PC-3 (cell line): ENCODE results near the gene ATP5PD. TPM values are rescaled to one million over a fixed set of nuclear protein-coding genes. Genes with fewer than 3 reads are reported as not detected.
"Not testable (repeated sequence)": the region's sequence is repeated elsewhere in the genome, so short reads cannot be mapped to it uniquely, and the experiment has no call there.

Experiments
- ATAC-seq: fragments of 200-7000 bp; cut with Tn5 transposase; 2 replicates; pipeline ENCODE4 v1.9.1; 2020; ENCODE audit warnings: mild to moderate bottlenecking, moderate library complexity
- BruUV-seq: library from RNA; stranded (reverse); fragments of 400-500 nt; replicated peaks from 2 replicates; lab custom pipeline; 2021; lab: Mats Ljungman, UMichigan
- CTCF ChIA-PET: fragments of 300-600 bp; sonication (Branson Sonifier 250); formaldehyde crosslinking; loops from one replicate; lab custom pipeline; 2022; ENCODE audit warnings: antibody characterized with exemption; lab: Charles Lee
- POLR2A ChIA-PET: fragments of 300-600 bp; sonication (Branson Sonifier 250); formaldehyde crosslinking; loops from one replicate; lab custom pipeline; 2022; ENCODE audit warnings: antibody characterized with exemption; ENCODE audit not compliant: unreplicated experiment; lab: Charles Lee
- DNase-seq: peaks from one replicate; pipeline ENCODE4 v3.0.0-alpha.2; 2015
- H2AFZ ChIP-seq: fragments of 300-600 bp; sonication (generic); 2 replicates; pipeline ENCODE4 v1.6.0; 2016; ENCODE audit warnings: antibody characterized with exemption, low read length
- H3F3A ChIP-seq: fragments of 300-600 bp; sonication (generic); one replicate; pipeline ENCODE4 v1.6.0; 2017; ENCODE audit warnings: antibody characterized with exemption, low read length, control low read depth, mild to moderate bottlenecking; ENCODE audit not compliant: unreplicated experiment
- H3K27ac ChIP-seq: fragments of 300-600 bp; sonication (generic); 2 replicates; pipeline ENCODE4 v1.5.1; 2016; ENCODE audit warnings: mild to moderate bottlenecking, low read length
- H3K27me3 ChIP-seq: fragments of 300-600 bp; sonication (generic); 2 replicates; pipeline ENCODE4 v1.6.1; 2016; ENCODE audit warnings: low read length, mixed read lengths
- H3K36me3 ChIP-seq: fragments of 300-600 bp; sonication (generic); 2 replicates; pipeline ENCODE4 v1.6.1; 2016; ENCODE audit warnings: low read depth, mixed run types, low read length, mixed read lengths
- H3K4me1 ChIP-seq: fragments of 300-600 bp; sonication (generic); 2 replicates; pipeline ENCODE4 v1.5.1; 2016; ENCODE audit warnings: low read length; ENCODE audit not compliant: insufficient read depth
- H3K4me2 ChIP-seq: fragments of 300-600 bp; sonication (generic); 2 replicates; pipeline ENCODE4 v1.6.0; 2016; ENCODE audit warnings: low read length
- H3K4me3 ChIP-seq: fragments of 300-600 bp; sonication (generic); 2 replicates; pipeline ENCODE4 v1.5.1; 2016; ENCODE audit warnings: mild to moderate bottlenecking, low read length, mixed read lengths
- H3K79me2 ChIP-seq: fragments of 300-600 bp; sonication (generic); 2 replicates; pipeline ENCODE4 v1.6.1; 2017; ENCODE audit warnings: low read length, mixed read lengths
- H3K9ac ChIP-seq: fragments of 300-600 bp; sonication (generic); 2 replicates; pipeline ENCODE4 v1.6.0; 2016; ENCODE audit warnings: mild to moderate bottlenecking, low read length
- H3K9me2 ChIP-seq: fragments of 300-600 bp; sonication (generic); replicated peaks from 2 replicates; pipeline ENCODE4 v1.6.1; 2016; ENCODE audit warnings: mixed run types, low read length, mixed read lengths
- H3K9me3 ChIP-seq: fragments of 300-600 bp; sonication (generic); 2 replicates; pipeline ENCODE4 v1.6.1; 2016; ENCODE audit warnings: low read length, mixed read lengths
- H4K20me1 ChIP-seq: fragments of 300-600 bp; sonication (generic); 2 replicates; pipeline ENCODE4 v1.6.1; 2016; ENCODE audit warnings: low read length, mixed read lengths
- EZH2 ChIP-seq: fragments of 300-600 bp; sonication (generic); IDR thresholded peaks from one replicate; pipeline ENCODE4 v1.6.1; 2017; ENCODE audit warnings: antibody characterized with exemption, mild to moderate bottlenecking, low read length; ENCODE audit not compliant: unreplicated experiment
- EZH2phosphoT487 ChIP-seq: fragments of 300-600 bp; sonication (generic); IDR thresholded peaks from 2 replicates; pipeline ENCODE4 v1.6.1; 2018; ENCODE audit warnings: mild to moderate bottlenecking, antibody characterized with exemption, low read length, borderline replicate concordance
- intact Hi-C: fragments of 100-400 bp; cut with micrococcal nuclease; formaldehyde crosslinking; loops from 2 replicates; pipeline ENCODE4 v1.9.0; 2023
- total RNA-seq: library from RNA; depleted of rRNA; stranded (reverse); fragments of >200 nt; gene quantifications from 2 replicates; pipeline ENCODE4 v1.2.3, GENCODE V29; 2014
- TF ChIP-seq, protein P1 (sequence below): fragments of 300-600 bp; sonication (generic); conservative IDR thresholded peaks from 2 replicates; pipeline ENCODE4 v1.5.1; 2017; ENCODE audit warnings: antibody characterized with exemption, low read depth, mild to moderate bottlenecking, low read length

Gene ATP5PD
- total RNA-seq, 1 experiment from 2014 or later: 361 TPM

DNA sequence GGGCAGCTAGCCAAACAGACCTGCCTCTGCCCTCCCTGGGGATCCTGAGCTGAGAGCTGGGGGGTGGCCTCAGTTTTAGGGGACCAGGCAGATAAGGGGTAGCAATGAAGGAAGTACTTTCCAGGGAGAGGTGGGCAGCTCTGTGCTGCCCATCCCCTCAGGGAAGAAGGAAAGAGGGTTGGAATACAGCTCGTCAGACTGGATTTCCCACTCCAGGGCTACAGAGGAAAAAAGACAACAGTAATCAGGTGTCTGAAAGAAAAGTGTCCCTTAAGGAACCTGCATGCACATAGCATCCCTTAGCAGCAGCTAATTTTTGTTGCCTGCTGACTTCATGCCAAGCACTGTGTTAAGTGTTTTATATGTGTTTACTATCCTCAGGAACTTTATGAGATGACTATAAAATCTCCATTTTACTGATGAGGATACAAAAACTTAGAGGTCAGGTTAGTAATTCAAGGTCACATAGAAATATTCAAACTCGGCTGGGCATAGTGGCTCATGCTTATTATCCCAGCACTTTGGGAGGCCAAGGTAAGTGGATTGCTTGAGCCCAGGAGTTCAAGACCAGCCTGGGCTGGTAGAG lies 37.5 kb downstream of the ATP5PD start:
- intact Hi-C loops: loop anchor here (1.0 kb wide), 1 partner anchor 21 kb away; no protein-coding TSS in a partner anchor
- CTCF ChIA-PET: interaction anchor here (0.7 to 1.2 kb wide), 2 partner anchors 47 to 192 kb away, joined by 3 read pairs; no protein-coding TSS in a partner anchor
- no peaks in the 10 kb centered on the region for H3K27me3 ChIP-seq
- ATAC-seq: peak; percentile 7
- peaks cover 4% of the 10 kb centered on the region for H3F3A ChIP-seq
- H3K9me3 ChIP-seq: no peaks in the 10 kb centered on the region
- no peak for TF ChIP-seq EZH2phosphoT487
- no peak for TF ChIP-seq EZH2
- TF ChIP-seq, protein P1, sequence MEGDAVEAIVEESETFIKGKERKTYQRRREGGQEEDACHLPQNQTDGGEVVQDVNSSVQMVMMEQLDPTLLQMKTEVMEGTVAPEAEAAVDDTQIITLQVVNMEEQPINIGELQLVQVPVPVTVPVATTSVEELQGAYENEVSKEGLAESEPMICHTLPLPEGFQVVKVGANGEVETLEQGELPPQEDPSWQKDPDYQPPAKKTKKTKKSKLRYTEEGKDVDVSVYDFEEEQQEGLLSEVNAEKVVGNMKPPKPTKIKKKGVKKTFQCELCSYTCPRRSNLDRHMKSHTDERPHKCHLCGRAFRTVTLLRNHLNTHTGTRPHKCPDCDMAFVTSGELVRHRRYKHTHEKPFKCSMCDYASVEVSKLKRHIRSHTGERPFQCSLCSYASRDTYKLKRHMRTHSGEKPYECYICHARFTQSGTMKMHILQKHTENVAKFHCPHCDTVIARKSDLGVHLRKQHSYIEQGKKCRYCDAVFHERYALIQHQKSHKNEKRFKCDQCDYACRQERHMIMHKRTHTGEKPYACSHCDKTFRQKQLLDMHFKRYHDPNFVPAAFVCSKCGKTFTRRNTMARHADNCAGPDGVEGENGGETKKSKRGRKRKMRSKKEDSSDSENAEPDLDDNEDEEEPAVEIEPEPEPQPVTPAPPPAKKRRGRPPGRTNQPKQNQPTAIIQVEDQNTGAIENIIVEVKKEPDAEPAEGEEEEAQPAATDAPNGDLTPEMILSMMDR: no peak
- no TSS peak for BruUV-seq
- 0 out of 2 replicates have a peak overlapping the region, but pooled peaks have one; percentile 20 for H3K4me2 ChIP-seq
- H3K79me2 ChIP-seq: peaks cover 15% of the 10 kb centered on the region
- POLR2A ChIA-PET: interaction anchor here (0.6 kb wide), 1 partner anchor 32 kb away, joined by 3 read pairs; no protein-coding TSS in a partner anchor
- H3K36me3 ChIP-seq: no peaks in the 10 kb centered on the region; the same call in 1 of the 2 replicates
- H2AFZ ChIP-seq: no peak overlapping the region
- no peak overlapping the region for H3K27ac ChIP-seq
- H3K9me2 ChIP-seq: no peaks in the 10 kb centered on the region
- no peak overlapping the region for H3K4me3 ChIP-seq
- no peaks in the 10 kb centered on the region for H4K20me1 ChIP-seq
- no peak overlapping the region for H3K9ac ChIP-seq
- H3K4me1 ChIP-seq: peaks cover 30% of the 10 kb centered on the region
- peak; percentile 46 for DNase-seq

DNA sequence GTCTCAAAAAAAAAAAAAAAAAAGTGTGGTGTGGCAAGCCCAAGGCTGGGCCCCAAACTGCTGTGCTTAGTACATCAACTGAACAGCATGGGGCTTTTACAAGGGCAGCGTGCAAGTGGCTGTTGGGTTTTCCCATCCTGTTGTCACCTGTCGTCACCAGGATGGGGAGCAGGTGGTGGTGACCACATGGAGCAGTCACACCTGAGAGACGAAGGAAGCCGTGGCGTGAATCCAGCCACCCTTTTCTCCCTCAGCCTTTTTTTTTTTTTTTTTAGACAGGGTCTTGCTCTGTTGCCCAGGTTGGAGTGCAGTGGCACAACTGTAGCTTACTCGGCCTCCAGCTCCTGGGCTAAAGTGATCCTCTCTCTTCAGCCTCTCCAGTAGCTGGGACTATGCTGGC lies 38.4 kb downstream of the ATP5PD start:
- DNase-seq (no peak), ATAC-seq (no peak)
- Histone ChIP-seq H3K27me3 (no peaks in the 10 kb centered on the region), H2AFZ (no peak overlapping the region), H3K9ac (no peak overlapping the region), H4K20me1 (no peaks in the 10 kb centered on the region), H3K4me3 (no peak overlapping the region), H3K9me2 (no peaks in the 10 kb centered on the region), H3K9me3 (no peaks in the 10 kb centered on the region), H3F3A (peaks cover 4% of the 10 kb centered on the region), H3K79me2 (peaks cover 8% of the 10 kb centered on the region), H3K27ac (no peak overlapping the region), H3K36me3 (no peaks in the 10 kb centered on the region; the same call in 1 of the 2 replicates), H3K4me2 (no peak overlapping the region), H3K4me1 (peaks cover 24% of the 10 kb centered on the region)
- no TSS peak for BruUV-seq
- CTCF ChIA-PET: no interaction called here
- no peak for TF ChIP-seq EZH2
- TF ChIP-seq EZH2phosphoT487: no peak
- TF ChIP-seq, protein P1: no peak
- POLR2A ChIA-PET: no interaction called here
- intact Hi-C loops: no loop called here

DNA sequence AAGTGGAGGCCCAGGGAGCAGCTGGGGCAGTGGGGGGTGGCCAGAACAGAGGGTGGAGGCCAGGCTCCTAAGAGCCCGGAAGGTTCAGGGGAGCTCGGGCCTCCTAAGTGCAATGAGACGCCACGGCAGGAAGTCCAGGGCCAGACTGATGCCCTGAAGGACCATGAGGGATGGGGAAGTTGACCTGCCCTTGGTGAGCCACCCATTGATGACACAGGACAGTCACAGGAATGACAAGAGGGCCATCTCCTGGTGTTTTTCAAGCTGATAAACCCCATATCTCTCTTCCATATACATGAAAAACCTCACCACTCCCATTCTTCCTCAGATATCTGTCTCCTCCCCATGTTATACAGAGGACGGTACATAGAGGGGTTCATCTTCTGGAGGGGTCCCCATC lies 40.1 kb downstream of the ATP5PD start:
- DNase-seq (peak; percentile 26), ATAC-seq (no peak)
- Histone ChIP-seq H3F3A (peaks cover 3% of the 10 kb centered on the region), H2AFZ (no peak overlapping the region), H3K9me3 (no peaks in the 10 kb centered on the region), H3K27ac (no peak overlapping the region), H3K36me3 (peaks cover 3% of the 10 kb centered on the region; the same call in 1 of the 2 replicates), H4K20me1 (no peaks in the 10 kb centered on the region), H3K79me2 (no peaks in the 10 kb centered on the region), H3K4me2 (no peak overlapping the region), H3K27me3 (no peaks in the 10 kb centered on the region), H3K4me3 (no peak overlapping the region), H3K9ac (no peak overlapping the region), H3K9me2 (no peaks in the 10 kb centered on the region), H3K4me1 (peaks cover 15% of the 10 kb centered on the region)
- POLR2A ChIA-PET: interaction anchor here (0.6 kb wide), 1 partner anchor 17 kb away, joined by 3 read pairs; no protein-coding TSS in a partner anchor
- no TSS peak for BruUV-seq
- intact Hi-C loops: loop anchor here (1.0 kb wide), 1 partner anchor 45 kb away; no protein-coding TSS in a partner anchor
- CTCF ChIA-PET: interaction anchor here (1.1 to 1.5 kb wide), 2 partner anchors 19 to 45 kb away, joined by 4 to 5 read pairs; no protein-coding TSS in a partner anchor
- TF ChIP-seq, protein P1: 0 out of 2 replicates have a peak, but pooled peaks have one; percentile 24
- no peak for TF ChIP-seq EZH2phosphoT487

DNA sequence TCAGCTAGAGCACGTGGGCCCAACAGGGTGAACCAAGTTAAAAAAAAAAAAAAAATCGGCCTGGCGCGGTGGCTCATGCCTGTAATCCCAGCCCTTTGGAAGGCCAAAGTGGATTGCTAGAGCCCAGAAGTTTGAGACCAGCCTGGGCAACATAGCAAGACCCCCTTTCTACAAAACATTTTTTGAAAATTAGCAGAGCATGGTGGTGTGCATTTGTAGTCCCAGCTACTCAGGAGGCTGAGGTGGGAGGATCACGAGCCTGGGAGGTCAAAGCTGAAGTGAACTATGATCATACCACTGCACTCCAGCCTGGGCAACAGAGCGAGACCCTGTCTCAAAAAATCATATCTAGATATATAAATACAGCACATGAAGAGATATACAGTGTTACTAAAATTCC lies 40.7 kb downstream of the ATP5PD start:
- H3K4me3 ChIP-seq, H4K20me1 ChIP-seq, ATAC-seq, DNase-seq, H3F3A ChIP-seq, H3K27me3 ChIP-seq, H3K79me2 ChIP-seq, H3K9ac ChIP-seq, H3K27ac ChIP-seq, H3K9me3 ChIP-seq, H3K9me2 ChIP-seq, H3K36me3 ChIP-seq, H3K4me1 ChIP-seq, BruUV-seq, H3K4me2 ChIP-seq, POLR2A ChIA-PET, H2AFZ ChIP-seq: not testable (repeated sequence)
- CTCF ChIA-PET: interaction anchor here (1.1 to 1.5 kb wide), 2 partner anchors 18 to 44 kb away, joined by 4 to 5 read pairs; no protein-coding TSS in a partner anchor
- intact Hi-C loops: loop anchor here (1.0 kb wide), 1 partner anchor 45 kb away; no protein-coding TSS in a partner anchor
